GM12878 (cell line): ENCODE data around the gene ARHGEF10L. TPM values are rescaled to one million over a fixed set of nuclear protein-coding genes. Genes with fewer than 3 reads are reported as not detected.

ENCODE experiments used
- ATAC-seq: fragments of 200-7000 bp; cut with Tn5 transposase; 3 replicates; pipeline ENCODE4 v1.9.1; 2020; ENCODE audit warnings: mild to moderate bottlenecking, moderate library complexity
- BruUV-seq: library from RNA; stranded (reverse); fragments of 400-500 nt; replicated peaks from 2 replicates; lab custom pipeline; 2021; lab: Mats Ljungman, UMichigan
- CTCF ChIA-PET: fragments of 300-600 bp; sonication (Branson Sonifier 250); formaldehyde crosslinking; extraction: SDS; loops from one replicate; lab custom pipeline; 2021; ENCODE audit warnings: inconsistent platforms; lab: Yijun Ruan, JAX
- POLR2A ChIA-PET: fragments of 350-600 bp; formaldehyde crosslinking; extraction: SDS; loops from one replicate; lab custom pipeline; 2021; ENCODE audit warnings: inconsistent platforms; lab: Charles Lee
- RAD21 ChIA-PET: fragments of 300-600 bp; sonication (Branson Sonifier 250); formaldehyde crosslinking; loops from one replicate; lab custom pipeline; 2023; ENCODE audit warnings: antibody characterized with exemption; ENCODE audit not compliant: unreplicated experiment; lab: Charles Lee
- SMC1A ChIA-PET: fragments of 300-600 bp; sonication (Branson Sonifier 250); formaldehyde crosslinking; loops from one replicate; lab custom pipeline; 2023; ENCODE audit not compliant: unreplicated experiment, uncharacterized antibody; lab: Charles Lee
- DNase-seq: peaks from one replicate; pipeline ENCODE4 v3.0.0-alpha.2; 2011; ENCODE audit warnings: low read depth, low spot score
- FAIRE-seq: peaks from 3 replicates; lab custom pipeline; 2011; peaks lifted over from hg19 to GRCh38; lab: Jason Lieb, UNC
- H2AFZ ChIP-seq: 2 replicates; pipeline ENCODE4 v1.6.0; 2011; ENCODE audit warnings: low read depth, low read length, control low read depth; ENCODE audit not compliant: control insufficient read depth
- H3K27ac ChIP-seq: 2 replicates; pipeline ENCODE4 v1.5.1; 2011; ENCODE audit warnings: control low read depth; ENCODE audit not compliant: control insufficient read depth, insufficient read depth
- H3K27me3 ChIP-seq, 2 experiments: replicated peaks in 1 of 2; 2 replicates each; pipeline versions ENCODE4 v1.6.0 to v1.6.1; 2011; ENCODE audit warnings: low read length in 1 of 2; ENCODE audit not compliant: control insufficient read depth in 2 of 2, insufficient read depth in 2 of 2
- H3K36me3 ChIP-seq, 2 experiments: 2 replicates each; pipeline ENCODE4 v1.5.1; 2011; ENCODE audit warnings: low read length in 1 of 2; ENCODE audit not compliant: control insufficient read depth in 2 of 2, insufficient read depth in 2 of 2
- H3K4me1 ChIP-seq: 2 replicates; pipeline ENCODE4 v1.6.1; 2011; ENCODE audit warnings: mild to moderate bottlenecking, low read length, moderate library complexity, mixed read lengths; ENCODE audit not compliant: control insufficient read depth, insufficient read depth
- H3K4me2 ChIP-seq: 2 replicates; pipeline ENCODE4 v1.6.0; 2011; ENCODE audit warnings: control low read depth; ENCODE audit not compliant: control insufficient read depth, insufficient read depth
- H3K4me3 ChIP-seq: fragments of 200-600 bp; sonication (generic); 2 replicates; pipeline ENCODE4 v1.5.1; 2016
- H3K79me2 ChIP-seq: 2 replicates; pipeline ENCODE4 v1.6.0; 2011; ENCODE audit warnings: low read length; ENCODE audit not compliant: control insufficient read depth, insufficient read depth
- H3K9ac ChIP-seq: 2 replicates; pipeline ENCODE4 v1.8.0; 2011; ENCODE audit warnings: low read length, control low read depth, mixed read lengths; ENCODE audit not compliant: control insufficient read depth, insufficient read depth
- H3K9me3 ChIP-seq: replicated peaks from 3 replicates; pipeline ENCODE4 v1.5.1; 2011; ENCODE audit warnings: mild to moderate bottlenecking, low read length; ENCODE audit not compliant: control insufficient read depth, insufficient read depth
- H4K20me1 ChIP-seq: 2 replicates; pipeline ENCODE4 v1.6.0; 2011; ENCODE audit not compliant: control insufficient read depth, insufficient read depth
- ATF3 ChIP-seq: IDR thresholded peaks from 2 replicates; pipeline ENCODE4 v1.6.1; 2011; ENCODE audit warnings: low read depth, mild to moderate bottlenecking, low read length, moderate library complexity, borderline replicate concordance; ENCODE audit errors: extremely low read depth
- BRCA1 ChIP-seq: IDR thresholded peaks from 2 replicates; pipeline ENCODE4 v1.6.1; 2011; ENCODE audit warnings: low read depth, low read length, improper control_type of control experiment
- HSF1 ChIP-seq: fragments of 150-350 bp; IDR thresholded peaks from 2 replicates; pipeline ENCODE4 v1.6.1; 2014; ENCODE audit warnings: mild to moderate bottlenecking, low read depth, low read length
- MEF2A ChIP-seq: IDR thresholded peaks from 2 replicates; pipeline ENCODE4 v1.6.1; 2011; ENCODE audit warnings: low read depth, mild to moderate bottlenecking, low read length, moderate library complexity; ENCODE audit not compliant: insufficient read depth
- STAT3 ChIP-seq: IDR thresholded peaks from 2 replicates; pipeline ENCODE4 v1.6.1; 2011; ENCODE audit warnings: low read depth, low read length, improper control_type of control experiment
- WGBS: methylation state at CpG from one replicate; pipeline ENCODE4 v1.1.6; 2016; ENCODE audit warnings: low lambda C conversion rate; ENCODE audit not compliant: insufficient replicate concordance, insufficient coverage; ENCODE audit errors: missing lambda C conversion rate; 5-methylcytosine and 5-hydroxymethylcytosine counted together
- in situ Hi-C: fragments of 300-500 bp; cut with MboI; formaldehyde crosslinking; loops from 9 replicates; pipeline ENCODE4 v1.14.3; 2018; ENCODE audit warnings: mixed read lengths
- intact Hi-C: fragments of 100-400 bp; cut with micrococcal nuclease; formaldehyde crosslinking; loops from one replicate; pipeline ENCODE4 v1.14.2; 2022; ENCODE audit not compliant: unreplicated experiment
- polyA plus RNA-seq, 11 experiments: library from polyadenylated mRNA; depleted of rRNA in 4 of 11; unstranded in 6 of 11; stranded (reverse) in 5 of 11; fragments of >200 nt; fragmentation: Nextera tagmentation in 4 of 11; fragmentation: Illumina TruSeq in 1 of 11; extraction: Ambion mirVana in 4 of 11; extraction: Trizol in 1 of 11; gene quantifications; 1 replicate in 1 of 11; 2 replicates in 10 of 11; pipeline versions ENCODE4 v1.2.1 to v1.2.3, GENCODE V29; 2011 to 2016; ENCODE audit warnings: inconsistent platforms in 2 of 11, missing spikeins in 2 of 11, low read depth in 1 of 11
- total RNA-seq, 4 experiments: library from RNA; depleted of rRNA in 3 of 4; stranded (reverse); fragments of >200 nt in 3 of 4; fragmentation: Illumina TruSeq in 1 of 4; extraction: Trizol in 1 of 4; gene quantifications; 2 replicates each; pipeline versions ENCODE4 v1.2.1 to v1.2.3, GENCODE V29; 2013 to 2021

ARHGEF10L gene
- total and polyA plus RNA-seq, 10 of the 15 experiments (the other 5 are each of a cell fraction or from before 2014, with no cell fraction given): 0.05 to 0.94 (median 0.28) TPM; not detected in 2

GRCh38 chr1:17594026-17594425, 54.5 kb downstream of the ARHGEF10L start:
- RAD21 ChIA-PET: interaction anchor here (1.0 to 1.3 kb wide), 2 partner anchors 11 to 40 kb away, joined by 3 read pairs; no protein-coding TSS in a partner anchor
- Histone ChIP-seq H3K79me2 (no peaks in the 10 kb centered on the region), H3K4me3 (no peak overlapping the region), H3K9me3 (no peaks in the 10 kb centered on the region), H3K36me3 (no peaks in the 10 kb centered on the region), H3K4me1 (no peaks in the 10 kb centered on the region), H2AFZ (no peak overlapping the region), H3K4me2 (no peak overlapping the region), H3K27ac (no peak overlapping the region), H3K9ac (no peak overlapping the region), H4K20me1 (no peaks in the 10 kb centered on the region), H3K27me3 (no peaks in the 10 kb centered on the region; a peak in 1 of 4 replicates)
- no peak for ATAC-seq
- no peak for TF ChIP-seq HSF1
- TF ChIP-seq MEF2A: no peak
- TF ChIP-seq BRCA1: no peak
- TF ChIP-seq ATF3: no peak
- TF ChIP-seq STAT3: no peak
- in situ Hi-C loops: no loop called here
- SMC1A ChIA-PET: interaction anchor here (0.9 to 1.2 kb wide), 2 partner anchors 12 to 19 kb away, joined by 3 to 4 read pairs; no protein-coding TSS in a partner anchor
- 33% methylated on average over 5 of the region's 5 CpGs for WGBS
- BruUV-seq: no TSS peak
- POLR2A ChIA-PET: no interaction called here
- intact Hi-C loops: no loop called here
- DNase-seq: no peak
- FAIRE-seq: no peak
- CTCF ChIA-PET: interaction anchor here (1.0 to 1.4 kb wide), 2 partner anchors 19 to 91 kb away, joined by 3 to 5 read pairs; no protein-coding TSS in a partner anchor
